ENCODE measurements around the gene PPRC1. TPM values are rescaled to one million over a fixed set of nuclear protein-coding genes. Genes with fewer than 3 reads are reported as not detected.
A peak's percentile ranks its signal among the peaks of the same experiment; 100 is the strongest.

PPRC1 gene
- total and polyA plus RNA-seq, 3 donors from 2014 or later, result 27.0 to 49.1 (median 38.7) TPM

DNA sequence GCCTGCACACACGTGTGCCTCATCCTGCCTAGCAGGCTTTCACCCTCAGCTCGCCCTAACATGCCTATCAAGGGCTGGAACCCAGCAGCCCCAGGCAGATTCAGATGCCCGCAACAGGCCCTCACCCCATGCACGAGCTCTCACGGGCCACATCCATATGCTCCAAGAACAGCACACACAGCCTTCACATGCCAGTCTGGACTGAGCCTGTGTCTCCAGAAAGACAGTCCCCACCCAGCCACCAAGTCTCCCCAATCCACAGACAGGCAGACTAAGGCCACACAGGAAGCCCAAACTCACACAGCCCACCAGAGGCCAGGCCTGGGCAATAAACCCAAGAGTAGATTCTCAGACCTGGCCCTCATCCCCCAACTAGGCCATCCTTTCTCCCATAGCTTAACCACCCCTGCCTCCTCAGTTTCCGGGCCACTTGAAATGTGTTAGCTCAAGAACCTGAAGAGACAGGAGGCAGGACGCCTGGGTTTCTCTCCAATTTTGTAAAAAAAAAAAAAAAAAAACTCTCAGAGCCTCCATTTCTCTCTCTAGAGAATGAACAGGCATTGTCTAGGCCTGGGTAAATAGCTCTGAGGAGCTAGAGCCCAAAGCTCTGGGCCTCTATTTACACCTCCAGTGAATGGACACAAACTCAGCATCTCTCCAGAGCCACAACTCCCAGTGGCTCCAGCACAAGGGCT lies 19.4 kb upstream of the PPRC1 start:
- intact Hi-C loops (cut with DNase I; ENCODE audit: low total_unique reads), result no loop called here
- peak overlapping the region; percentile 70 to 85 for H3K4me3 ChIP-seq
- H3K4me1 ChIP-seq, result peaks cover 49% of the 10 kb centered on the region
- TF ChIP-seq CTCF (IDR thresholded peaks at IDR 0.05) (no peak), POLR2A (IDR thresholded peaks at IDR 0.05) (no peak)
- no peaks in the 10 kb centered on the region for H3K9me3 ChIP-seq
- no peak overlapping the region for H3K27ac ChIP-seq
- no peaks in the 10 kb centered on the region for H3K27me3 ChIP-seq
- DNase-seq, result no peak
- 50 to 62% methylated on average over 5 to 7 of the region's 7 CpGs for WGBS, 2 donors
- no peaks in the 10 kb centered on the region for H3K36me3 ChIP-seq (ENCODE audit: low read depth, missing control alignments)

GRCh38 chr10:102113956-102114857 lies 18.6 kb upstream of the PPRC1 start:
- no peaks in the 10 kb centered on the region for H3K36me3 ChIP-seq (ENCODE audit: low read depth, missing control alignments)
- H3K27ac ChIP-seq, result peak overlapping the region; percentile 80 to 84
- H3K27me3 ChIP-seq, result no peaks in the 10 kb centered on the region
- no peak for TF ChIP-seq CTCF (IDR thresholded peaks at IDR 0.05)
- H3K9me3 ChIP-seq, result no peaks in the 10 kb centered on the region
- intact Hi-C loops (cut with DNase I; ENCODE audit: low total_unique reads), result no loop called here
- 2 to 3% methylated on average over 5 to 44 of the region's 45 CpGs for WGBS, 2 donors
- peak overlapping the region; percentile 70 to 85 for H3K4me3 ChIP-seq
- peaks cover 56% of the 10 kb centered on the region for H3K4me1 ChIP-seq
- peak; percentile 27 for DNase-seq

DNA sequence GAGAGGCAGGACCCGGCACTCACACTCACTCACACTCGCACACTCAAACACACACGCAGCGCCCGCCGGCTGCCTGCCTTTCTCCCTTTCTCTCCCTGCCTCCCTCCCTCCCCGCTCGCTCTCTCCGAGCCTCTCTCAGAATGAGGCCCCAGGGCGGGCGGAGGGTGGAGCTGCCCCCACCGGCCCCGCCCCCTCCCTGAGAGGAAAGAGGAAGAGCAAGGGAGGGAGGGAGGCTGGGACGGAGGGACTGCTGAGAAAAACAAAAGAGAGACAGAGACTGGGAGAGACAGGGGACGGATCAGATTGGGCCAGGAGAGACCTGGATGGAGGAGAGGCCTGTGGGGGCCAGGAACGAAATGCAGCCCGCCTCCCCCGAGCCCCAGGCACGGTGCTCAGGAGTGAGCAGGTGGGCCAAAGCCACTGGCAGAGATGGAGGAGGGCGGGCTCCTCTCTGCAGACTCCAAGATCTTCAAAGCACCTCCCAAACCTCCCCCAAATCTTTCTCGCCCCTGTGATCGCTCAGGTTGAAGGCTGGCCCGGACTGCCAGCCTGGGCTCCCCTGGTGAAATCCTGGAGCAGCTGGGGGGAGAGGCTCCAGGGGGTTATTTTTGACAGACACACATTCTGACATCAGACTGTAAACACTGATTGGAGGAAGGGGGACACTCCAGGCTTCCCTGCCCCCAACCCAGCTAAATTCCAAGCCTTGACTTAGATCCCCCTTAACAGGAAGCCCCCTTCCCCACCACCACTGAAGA lies 17.8 kb upstream of the PPRC1 start:
- peaks cover 56% of the 10 kb centered on the region for H3K4me1 ChIP-seq
- WGBS, 2 donors, result 0% methylated on average over 22 to 23 of the region's 23 CpGs
- intact Hi-C loops (cut with DNase I; ENCODE audit: low total_unique reads), result no loop called here

GRCh38 chr10:102115775-102116174 lies 17.1 kb upstream of the PPRC1 start:
- Histone ChIP-seq H3K27ac (peak overlapping the region; percentile 80 to 84), H3K27me3 (no peaks in the 10 kb centered on the region), H3K4me1 (peaks cover 56% of the 10 kb centered on the region), H3K9me3 (no peaks in the 10 kb centered on the region), H3K4me3 (no peak overlapping the region), H3K36me3 (ENCODE audit: low read depth, missing control alignments) (no peaks in the 10 kb centered on the region)
- 13 to 20% methylated on average over 3 of the region's 3 CpGs for WGBS, 2 donors
- no peak for TF ChIP-seq CTCF (IDR thresholded peaks at IDR 0.05)
- TF ChIP-seq POLR2A (IDR thresholded peaks at IDR 0.05), result no peak
- no peak for DNase-seq
- intact Hi-C loops (cut with DNase I; ENCODE audit: low total_unique reads), result no loop called here

More for the DNA sequence above, 17.8 kb upstream of the PPRC1 start:
- H3K27me3 ChIP-seq, result no peaks in the 10 kb centered on the region
- peak; percentile 95 for DNase-seq
- H3K36me3 ChIP-seq (ENCODE audit: low read depth, missing control alignments), result no peaks in the 10 kb centered on the region
- no peak for TF ChIP-seq CTCF (IDR thresholded peaks at IDR 0.05)
- TF ChIP-seq POLR2A (IDR thresholded peaks at IDR 0.05), result no peak
- H3K27ac ChIP-seq, result peak overlapping the region; percentile 80 to 84
- H3K4me3 ChIP-seq, result peak overlapping the region; percentile 70 to 85
- H3K9me3 ChIP-seq, result no peaks in the 10 kb centered on the region

All from testis (tissue), 3 donors.